GM10266 (cell line): ENCODE measurements around the gene AFDN.

ENCODE experiments used
- DNase-seq: peaks from one replicate; pipeline ENCODE4 v3.0.0; 2012; ENCODE audit errors: extremely low spot score
- CTCF ChIP-seq: IDR thresholded peaks from 2 replicates; pipeline ENCODE4 v1.5.1; 2012; ENCODE audit warnings: mild to moderate bottlenecking, low read depth; ENCODE audit not compliant: control insufficient read depth, insufficient read depth; ENCODE audit errors: missing control alignments

The AFDN gene

GRCh38 chr6:167826896-167827582, at the start of gene AFDN:
TSS of gene AFDN (plus strand) at chr6:167826911. CDS start at chr6:167827133, 222 bp downstream.
- DNase-seq, result peak; percentile 87
- no peak for TF ChIP-seq CTCF

- no peak for DNase-seq
- no peak for TF ChIP-seq CTCF
These were observed 48.1 kb upstream of the AFDN start for GRCh38 chr6:167778497-167779128.

- no peak for TF ChIP-seq CTCF
- no peak for DNase-seq
These were observed 47.4 kb upstream of the AFDN start for GRCh38 chr6:167779129-167779992.

GRCh38 chr6:167779993-167780655, 46.6 kb upstream of the AFDN start:
- no peak for DNase-seq
- TF ChIP-seq CTCF, result no peak

GRCh38 chr6:167781066-167781767, 45.5 kb upstream of the AFDN start:
- DNase-seq, result no peak
- TF ChIP-seq CTCF, result no peak

GRCh38 chr6:167781868-167782267, 44.8 kb upstream of the AFDN start:
- DNase-seq, result no peak
- TF ChIP-seq CTCF, result no peak
